CD14-positive monocyte (primary cell): Measurements from ENCODE around the gene NDUFA12. TPM values are rescaled to one million over a fixed set of nuclear protein-coding genes. Genes with fewer than 3 reads are reported as not detected.

Source experiments
- DNase-seq, 3 donors: peaks; one replicate each; pipeline ENCODE4 v3.0.0-alpha.2; 2011 to 2022
- H2AFZ ChIP-seq: 2 replicates; pipeline ENCODE4 v1.6.0; 2012; ENCODE audit warnings: mild to moderate bottlenecking, low read depth, low read length, inconsistent platforms; ENCODE audit not compliant: insufficient read depth, poor library complexity, severe bottlenecking
- H3K27ac ChIP-seq, 2 donors: 1 replicate in 1 of 2; 2 replicates in 1 of 2; pipeline ENCODE4 v1.5.1; 2012 to 2013; ENCODE audit warnings: low read length in 2 of 2, control low read depth in 1 of 2, inconsistent platforms in 1 of 2, low read depth in 1 of 2, mild to moderate bottlenecking in 1 of 2
- H3K27me3 ChIP-seq, 2 donors: one replicate each; pipeline versions ENCODE4 v1.6.0 to v1.6.1; 2011 to 2013; ENCODE audit warnings: low read length in 2 of 2; ENCODE audit not compliant: control insufficient read depth in 2 of 2, insufficient read depth in 2 of 2
- H3K36me3 ChIP-seq, 2 donors: replicated peaks in 1 of 2; 1 replicate in 1 of 2; 2 replicates in 1 of 2; pipeline versions ENCODE4 v1.5.1 to v1.6.1; 2012 to 2013; ENCODE audit warnings: low read length in 2 of 2, control low read depth in 1 of 2, inconsistent platforms in 1 of 2, mild to moderate bottlenecking in 1 of 2; ENCODE audit not compliant: insufficient read depth in 2 of 2, control insufficient read depth in 1 of 2
- H3K4me1 ChIP-seq, 2 donors: 1 replicate in 1 of 2; 2 replicates in 1 of 2; pipeline versions ENCODE4 v1.5.1 to v1.6.1; 2012 to 2013; ENCODE audit warnings: low read length in 2 of 2, control low read depth in 1 of 2, inconsistent platforms in 1 of 2, mild to moderate bottlenecking in 1 of 2, moderate library complexity in 1 of 2; ENCODE audit not compliant: insufficient read depth in 2 of 2, control insufficient read depth in 1 of 2
- H3K4me2 ChIP-seq: replicated peaks from 2 replicates; pipeline ENCODE3; 2012; ENCODE audit warnings: low read length, moderate library complexity, mild to moderate bottlenecking; ENCODE audit not compliant: poor library complexity, severe bottlenecking; ENCODE audit errors: extremely low read depth
- H3K4me3 ChIP-seq, 3 experiments: fragments of 200-600 bp in 1 of 3; sonication (generic) in 1 of 3; replicated peaks in 1 of 3; 1 replicate in 2 of 3; 2 replicates in 1 of 3; pipeline ENCODE4 v1.5.1; 2011 to 2013; ENCODE audit warnings: low read length in 3 of 3, mild to moderate bottlenecking in 3 of 3, control low read depth in 2 of 3, low read depth in 2 of 3, inconsistent platforms in 1 of 3, moderate library complexity in 1 of 3
- H3K79me2 ChIP-seq: 2 replicates; pipeline ENCODE4 v1.6.0; 2012; ENCODE audit warnings: mild to moderate bottlenecking, control low read depth, inconsistent platforms, low read length, moderate library complexity; ENCODE audit not compliant: insufficient read depth
- H3K9ac ChIP-seq: 2 replicates; pipeline ENCODE4 v1.6.0; 2017; ENCODE audit warnings: low read length, mild to moderate bottlenecking; ENCODE audit not compliant: insufficient read depth, poor library complexity, severe bottlenecking
- H3K9me3 ChIP-seq, 2 donors: replicated peaks in 1 of 2; 1 replicate in 1 of 2; 2 replicates in 1 of 2; pipeline versions ENCODE4 v1.5.1 to v1.6.1; 2012 to 2013; ENCODE audit warnings: low read length in 2 of 2, control low read depth in 1 of 2; ENCODE audit not compliant: control insufficient read depth in 1 of 2, insufficient read depth in 1 of 2
- H4K20me1 ChIP-seq: 2 replicates; pipeline ENCODE4 v1.6.0; 2012; ENCODE audit warnings: mild to moderate bottlenecking, low read length, control low read depth, moderate library complexity; ENCODE audit not compliant: insufficient read depth
- H3K27ac Mint-ChIP-seq, 7 donors: one replicate each; pipeline ENCODE4 v1.8.0; 2020; ENCODE audit warnings: mild to moderate bottlenecking in 7 of 7, mixed read lengths in 7 of 7, moderate library complexity in 6 of 7, inconsistent platforms in 2 of 7
- H3K27me3 Mint-ChIP-seq, 3 donors: one replicate each; pipeline ENCODE4 v1.8.0; 2021 to 2022; ENCODE audit warnings: low read depth in 3 of 3, mild to moderate bottlenecking in 3 of 3, mixed read lengths in 3 of 3, moderate library complexity in 3 of 3, inconsistent platforms in 1 of 3
- H3K36me3 Mint-ChIP-seq, 2 donors: one replicate each; pipeline ENCODE4 v1.8.0; 2020; ENCODE audit warnings: mixed read lengths in 2 of 2, inconsistent platforms in 1 of 2, mild to moderate bottlenecking in 1 of 2
- H3K4me1 Mint-ChIP-seq: one replicate; pipeline ENCODE4 v1.8.0; 2020; ENCODE audit warnings: mild to moderate bottlenecking, mixed read lengths
- H3K4me3 Mint-ChIP-seq, 2 donors: one replicate each; pipeline ENCODE4 v1.8.0; 2020; ENCODE audit warnings: mild to moderate bottlenecking in 2 of 2, mixed read lengths in 2 of 2, moderate library complexity in 1 of 2
- H3K9me3 Mint-ChIP-seq, 7 donors: one replicate each; pipeline ENCODE4 v1.8.0; 2020 to 2022; ENCODE audit warnings: mixed read lengths in 7 of 7, mild to moderate bottlenecking in 6 of 7, moderate library complexity in 6 of 7, inconsistent platforms in 2 of 7
- WGBS: methylation state at CpG from one replicate; pipeline ENCODE4 v1.1.5; 2013; ENCODE audit warnings: missing lambda C conversion rate; ENCODE audit not compliant: insufficient coverage; 5-methylcytosine and 5-hydroxymethylcytosine counted together
- intact Hi-C, 2 donors: fragments of 100-400 bp; cut with micrococcal nuclease; formaldehyde crosslinking; loops; one replicate each; pipeline versions ENCODE4 v1.15.0 to v1.15.1; 2023
- polyA plus RNA-seq, 3 donors: library from polyadenylated mRNA; depleted of rRNA in 1 of 3; unstranded in 2 of 3; stranded (reverse) in 1 of 3; fragments of 300-500 nt in 2 of 3; fragments of >200 nt in 1 of 3; fragmentation: Illumina TruSeq in 2 of 3; gene quantifications; 1 replicate in 2 of 3; 2 replicates in 1 of 3; pipeline ENCODE4 v1.2.3, GENCODE V29; 2012 to 2021
- TF ChIP-seq, protein P1 (sequence below): fragments of 200-600 bp; IDR thresholded peaks from one replicate; pipeline ENCODE4 v1.8.0; 2022; ENCODE audit warnings: antibody characterized with exemption, mild to moderate bottlenecking

Gene NDUFA12
- polyA plus RNA-seq, 3 donors, result 105 to 302 (median 286) TPM

DNA sequence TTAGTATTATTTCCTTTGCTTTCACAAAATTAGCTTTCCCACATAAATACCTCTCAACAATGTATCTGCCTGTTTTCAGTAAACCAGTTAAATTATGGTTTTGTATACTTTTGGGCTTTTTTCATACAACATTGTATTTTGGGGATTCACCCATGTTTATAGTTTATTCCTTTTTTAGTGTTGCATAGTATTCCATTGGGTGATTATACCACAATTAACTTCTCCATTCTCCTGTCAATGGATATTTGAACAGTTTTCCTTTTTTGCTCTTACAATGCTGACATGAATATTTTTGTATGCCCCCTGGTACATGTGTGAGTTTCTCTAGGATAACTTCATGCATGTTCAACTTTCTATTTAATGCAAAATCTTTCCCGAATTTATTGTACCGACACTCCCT, 12.6 kb upstream of the NDUFA12 start:
- no peak overlapping the region for H3K4me3 Mint-ChIP-seq
- intact Hi-C loops, result no loop called here
- H3K79me2 ChIP-seq, result no peaks in the 10 kb centered on the region
- H3K9ac ChIP-seq, result no peak overlapping the region
- no peaks in the 10 kb centered on the region for H4K20me1 ChIP-seq
- peaks cover 0 to 7% (median under 1%) of the 10 kb centered on the region in 7 donors for H3K9me3 Mint-ChIP-seq
- no peaks in the 10 kb centered on the region for H3K9me3 ChIP-seq
- H3K27me3 Mint-ChIP-seq, result peaks cover 0 to 2% (median 0%) of the 10 kb centered on the region in 3 donors
- TF ChIP-seq, protein P1, sequence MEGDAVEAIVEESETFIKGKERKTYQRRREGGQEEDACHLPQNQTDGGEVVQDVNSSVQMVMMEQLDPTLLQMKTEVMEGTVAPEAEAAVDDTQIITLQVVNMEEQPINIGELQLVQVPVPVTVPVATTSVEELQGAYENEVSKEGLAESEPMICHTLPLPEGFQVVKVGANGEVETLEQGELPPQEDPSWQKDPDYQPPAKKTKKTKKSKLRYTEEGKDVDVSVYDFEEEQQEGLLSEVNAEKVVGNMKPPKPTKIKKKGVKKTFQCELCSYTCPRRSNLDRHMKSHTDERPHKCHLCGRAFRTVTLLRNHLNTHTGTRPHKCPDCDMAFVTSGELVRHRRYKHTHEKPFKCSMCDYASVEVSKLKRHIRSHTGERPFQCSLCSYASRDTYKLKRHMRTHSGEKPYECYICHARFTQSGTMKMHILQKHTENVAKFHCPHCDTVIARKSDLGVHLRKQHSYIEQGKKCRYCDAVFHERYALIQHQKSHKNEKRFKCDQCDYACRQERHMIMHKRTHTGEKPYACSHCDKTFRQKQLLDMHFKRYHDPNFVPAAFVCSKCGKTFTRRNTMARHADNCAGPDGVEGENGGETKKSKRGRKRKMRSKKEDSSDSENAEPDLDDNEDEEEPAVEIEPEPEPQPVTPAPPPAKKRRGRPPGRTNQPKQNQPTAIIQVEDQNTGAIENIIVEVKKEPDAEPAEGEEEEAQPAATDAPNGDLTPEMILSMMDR, result no peak
- H3K36me3 Mint-ChIP-seq, result peaks cover 16 to 19% of the 10 kb centered on the region in 2 donors
- H2AFZ ChIP-seq, result no peak overlapping the region
- no peaks in the 10 kb centered on the region for H3K27me3 ChIP-seq
- DNase-seq, result no peak
- no peak overlapping the region for H3K27ac ChIP-seq
- peaks cover 0 to 4% of the 10 kb centered on the region in 2 donors for H3K4me1 ChIP-seq
- H3K36me3 ChIP-seq, result peaks cover 0 to 3% of the 10 kb centered on the region in 2 donors
- no peak overlapping the region for H3K4me3 ChIP-seq
- H3K4me1 Mint-ChIP-seq, result peaks cover 15% of the 10 kb centered on the region
- WGBS, result no CpG with 5 or more reads among the region's 2 CpGs
- no peak overlapping the region for H3K27ac Mint-ChIP-seq
- H3K4me2 ChIP-seq, result no peak overlapping the region

DNA sequence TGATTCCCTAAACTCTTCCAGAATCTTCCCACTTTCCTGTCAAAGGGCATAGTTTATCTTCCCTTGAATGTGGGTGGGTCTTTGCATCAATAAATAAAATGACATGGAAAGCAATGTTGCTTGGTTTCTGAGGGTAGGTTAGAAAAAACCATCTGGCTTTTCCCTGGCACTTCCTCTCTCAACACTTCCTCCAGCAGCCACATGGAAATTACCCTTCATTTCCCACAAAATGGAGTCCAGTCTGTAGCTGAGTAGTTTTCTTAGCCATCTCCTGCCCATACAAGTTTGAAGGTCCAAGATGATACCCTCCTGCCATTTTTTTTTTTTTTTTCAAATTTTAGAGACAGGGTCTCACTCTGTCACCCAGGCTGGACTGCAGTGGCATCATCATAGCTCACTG, 11.1 kb upstream of the NDUFA12 start:
- Mint-ChIP-seq H3K4me3 (no peak overlapping the region), H3K27ac (no peak overlapping the region), H3K4me1 (peaks cover 29% of the 10 kb centered on the region), H3K36me3 (peaks cover 8 to 10% of the 10 kb centered on the region in 2 donors), H3K9me3 (peaks cover 0 to 7% (median 2%) of the 10 kb centered on the region in 7 donors), H3K27me3 (peaks cover 0 to 2% (median 0%) of the 10 kb centered on the region in 3 donors)
- peaks cover 0 to 7% of the 10 kb centered on the region in 2 donors for H3K4me1 ChIP-seq
- no peak overlapping the region for H3K4me2 ChIP-seq
- intact Hi-C loops, result no loop called here
- peak; percentile 4 to 51 (median 10) for DNase-seq
- TF ChIP-seq, protein P1, result no peak
- H2AFZ ChIP-seq, result peak overlapping the region; percentile 51
- H4K20me1 ChIP-seq, result no peaks in the 10 kb centered on the region
- no peak overlapping the region for H3K27ac ChIP-seq
- H3K9me3 ChIP-seq, result no peaks in the 10 kb centered on the region
- no peaks in the 10 kb centered on the region for H3K36me3 ChIP-seq
- H3K27me3 ChIP-seq, result no peaks in the 10 kb centered on the region
- H3K4me3 ChIP-seq, result no peak overlapping the region
- no peaks in the 10 kb centered on the region for H3K79me2 ChIP-seq
- H3K9ac ChIP-seq, result no peak overlapping the region
